Upper lobe of left lung (tissue), 6 donors: ENCODE data around the gene CDKN2AIP. TPM values are rescaled to one million over a fixed set of nuclear protein-coding genes. Genes with fewer than 3 reads are reported as not detected.

Experiments
- ATAC-seq, 2 donors: fragments of 200-7000 bp; cut with Tn5 transposase; one replicate each; pipeline ENCODE4 v1.9.1; 2022; ENCODE audit warnings: mild to moderate bottlenecking in 2 of 2, moderate library complexity in 2 of 2; ENCODE audit not compliant: low FRiP score in 2 of 2
- DNase-seq, 2 donors: peaks; one replicate each; pipeline ENCODE4 v3.0.0-alpha.2; 2019 to 2020
- H3K27ac ChIP-seq, 4 donors: fragments of 200-600 bp; sonication (generic); one replicate each; pipeline ENCODE4 v1.5.1; 2016 to 2019
- H3K27me3 ChIP-seq, 4 donors: fragments of 200-600 bp; sonication (generic); one replicate each; pipeline ENCODE4 v1.5.1; 2017 to 2019
- H3K36me3 ChIP-seq, 4 donors: fragments of 200-600 bp; sonication (generic); one replicate each; pipeline ENCODE4 v1.5.1; 2016 to 2019
- H3K4me1 ChIP-seq, 4 donors: fragments of 200-600 bp; sonication (generic); one replicate each; pipeline ENCODE4 v1.5.1; 2018 to 2019
- H3K4me3 ChIP-seq, 4 donors: fragments of 200-600 bp; sonication (generic); one replicate each; pipeline ENCODE4 v1.5.1; 2017 to 2019; ENCODE audit warnings: mild to moderate bottlenecking in 2 of 4, moderate library complexity in 1 of 4
- H3K9me3 ChIP-seq, 4 donors: fragments of 200-600 bp; sonication (generic); one replicate each; pipeline ENCODE4 v1.5.1; 2018 to 2019
- CTCF ChIP-seq, 6 experiments: fragments of 450-650 bp in 4 of 6; fragments of 200-600 bp in 2 of 6; sonication (generic) in 2 of 6; IDR thresholded peaks; one replicate each; pipeline ENCODE4 v1.5.1; 2016 to 2019; ENCODE audit warnings: antibody characterized with exemption in 6 of 6
- EP300 ChIP-seq, 4 donors: sonication (generic); formaldehyde crosslinking; IDR thresholded peaks; one replicate each; pipeline ENCODE4 v1.5.1; 2017; ENCODE audit warnings: antibody characterized with exemption in 4 of 4, control low read depth in 2 of 4
- POLR2A ChIP-seq, 4 donors: fragments of 450-650 bp; IDR thresholded peaks; one replicate each; pipeline ENCODE4 v1.5.1; 2016 to 2017; ENCODE audit warnings: antibody characterized with exemption in 4 of 4, mild to moderate bottlenecking in 2 of 4
- POLR2AphosphoS5 ChIP-seq, 2 donors: sonication (generic); formaldehyde crosslinking; IDR thresholded peaks; one replicate each; pipeline ENCODE4 v1.5.1; 2017; ENCODE audit warnings: antibody characterized with exemption in 2 of 2
- WGBS, 2 donors: methylation state at CpG; one replicate each; pipeline ENCODE4 v1.1.5; 2017 to 2018; 5-methylcytosine and 5-hydroxymethylcytosine counted together
- total RNA-seq, 6 donors: library from RNA; depleted of rRNA in 4 of 6; stranded (reverse); fragments of >200 nt in 4 of 6; gene quantifications; one replicate each; pipeline versions ENCODE4 v1.1.0 to v1.2.1, GENCODE V29; 2016 to 2021
- donor health status: DM: no; HTN: no; CAD: no; lungs with moderate emphysema.
- donor health status: DM: no; HTN: yes; CAD: no; lungs with severe emphysema.

Gene CDKN2AIP
- total RNA-seq, 6 donors from 2014 or later = 7.8 to 25.7 (median 15.6) TPM

- TF ChIP-seq POLR2AphosphoS5 (IDR thresholded peaks at IDR 0.05) = no peak
- TF ChIP-seq CTCF (IDR thresholded peaks at IDR 0.05) = peak; percentile 91 to 99 (median 94)
- TF ChIP-seq POLR2A (IDR thresholded peaks at IDR 0.05) = no peak
- H3K9me3 ChIP-seq = no peaks in the 10 kb centered on the region
- peak overlapping the region in 3 of 4 donors; percentile 41 to 84 (median 73) for H3K27ac ChIP-seq
- peaks cover 0 to 8% (median 3%) of the 10 kb centered on the region in 4 donors for H3K4me1 ChIP-seq
- DNase-seq = peak; percentile 88 to 96
- H3K27me3 ChIP-seq = no peaks in the 10 kb centered on the region
- WGBS, 2 donors = 0 to 1% methylated on average over 23 of the region's 32 CpGs
- peak; percentile 91 to 97 for ATAC-seq
- no peaks in the 10 kb centered on the region for H3K36me3 ChIP-seq
- peak overlapping the region; percentile 16 to 45 (median 40) for H3K4me3 ChIP-seq
Observed at GRCh38 chr4:183407128-183407585, 37.3 kb upstream of the CDKN2AIP start.

GRCh38 chr4:183407635-183408464 is 36.6 kb upstream of the CDKN2AIP start:
- Histone ChIP-seq H3K4me1 (peaks cover 0 to 8% (median 5%) of the 10 kb centered on the region in 4 donors), H3K4me3 (peak overlapping the region in 3 of 4 donors; percentile 38 to 45 (median 42)), H3K27me3 (no peaks in the 10 kb centered on the region), H3K27ac (peak overlapping the region in 3 of 4 donors; percentile 41 to 84 (median 73)), H3K9me3 (no peaks in the 10 kb centered on the region), H3K36me3 (no peaks in the 10 kb centered on the region)
- ATAC-seq (no peak), DNase-seq (no peak)
- TF ChIP-seq EP300 (IDR thresholded peaks at IDR 0.05) (no peak), CTCF (IDR thresholded peaks at IDR 0.05) (no peak), POLR2A (IDR thresholded peaks at IDR 0.05) (no peak)
- 75 to 77% methylated on average over 8 of the region's 8 CpGs for WGBS, 2 donors

DNA sequence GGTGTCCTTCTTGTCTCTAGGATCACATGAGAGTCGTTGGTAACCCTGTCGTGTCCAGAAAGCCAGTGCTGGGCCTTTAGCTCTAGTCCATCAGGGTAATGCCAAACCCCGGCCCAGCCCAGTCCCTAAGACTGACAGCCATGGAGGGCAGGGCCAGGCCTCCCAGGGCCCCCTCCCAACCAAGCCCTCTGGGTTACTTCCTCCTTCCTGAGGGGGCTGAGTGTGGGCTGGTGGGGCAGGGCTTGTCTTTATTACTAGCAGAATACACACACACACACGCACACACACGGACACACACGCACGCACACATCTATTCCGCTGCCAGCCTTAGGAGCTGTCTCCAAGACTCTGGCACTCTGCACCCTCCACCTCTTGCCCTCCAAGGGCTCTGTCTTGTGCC is 35.6 kb upstream of the CDKN2AIP start:
- no peak for ATAC-seq
- 55 to 76% methylated on average over 7 to 8 of the region's 8 CpGs for WGBS, 2 donors

GRCh38 chr4:183409483-183409882 is 35.0 kb upstream of the CDKN2AIP start:
- Histone ChIP-seq H3K36me3 (no peaks in the 10 kb centered on the region), H3K9me3 (no peaks in the 10 kb centered on the region), H3K4me1 (peaks cover 0 to 8% (median 5%) of the 10 kb centered on the region in 4 donors), H3K27me3 (no peaks in the 10 kb centered on the region), H3K27ac (peak overlapping the region in 1 of 4 donors; percentile 42), H3K4me3 (no peak overlapping the region)
- ATAC-seq (no peak), DNase-seq (no peak)
- TF ChIP-seq POLR2AphosphoS5 (IDR thresholded peaks at IDR 0.05) (no peak), CTCF (IDR thresholded peaks at IDR 0.05) (no peak), EP300 (IDR thresholded peaks at IDR 0.05) (no peak)
- WGBS, 2 donors = 72 to 96% methylated on average over 4 of the region's 4 CpGs

More for the DNA sequence above, 35.6 kb upstream of the CDKN2AIP start:
- no peaks in the 10 kb centered on the region for H3K27me3 ChIP-seq
- no peaks in the 10 kb centered on the region for H3K9me3 ChIP-seq
- peak overlapping the region in 1 of 4 donors; percentile 42 for H3K27ac ChIP-seq
- no peak overlapping the region for H3K4me3 ChIP-seq
- H3K4me1 ChIP-seq = peaks cover 0 to 8% (median 5%) of the 10 kb centered on the region in 4 donors
- no peak for DNase-seq
- H3K36me3 ChIP-seq = no peaks in the 10 kb centered on the region
- no peak for TF ChIP-seq POLR2AphosphoS5 (IDR thresholded peaks at IDR 0.05)
- no peak for TF ChIP-seq CTCF (IDR thresholded peaks at IDR 0.05)
- no peak for TF ChIP-seq EP300 (IDR thresholded peaks at IDR 0.05)
